ENCODE results near the gene ZNF511. TPM values are rescaled to one million over a fixed set of nuclear protein-coding genes. Genes with fewer than 3 reads are reported as not detected.

The ZNF511 gene
- total and polyA plus RNA-seq, 2 of the 4 experiments (the other 2 are of a cell fraction): 13.6 to 32.6 TPM

DNA sequence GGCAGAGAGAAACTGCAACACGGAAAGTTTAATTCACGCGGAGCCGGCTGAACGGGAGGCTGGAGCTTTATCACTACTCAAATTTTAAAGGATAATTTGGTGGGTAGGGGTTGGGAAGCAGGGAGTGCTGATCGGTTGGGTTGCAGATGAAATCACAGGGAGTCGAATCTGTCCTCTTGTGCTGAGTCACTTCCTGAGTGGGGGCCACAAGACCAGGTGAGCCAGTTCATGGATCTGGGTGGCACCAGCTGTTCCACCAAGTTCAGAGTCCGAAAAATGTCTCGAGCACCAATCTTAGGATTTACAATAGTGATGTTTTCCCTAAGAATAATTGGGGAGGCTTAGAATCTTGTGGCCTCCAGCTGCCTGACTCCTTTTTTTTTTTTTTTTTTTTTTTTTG, 34.8 kb downstream of the ZNF511 start:
- H2AK9ac ChIP-seq (replicated peaks; ENCODE audit: low read depth, low read length, poor library complexity): no peak overlapping the region
- no peak overlapping the region for H3K56ac ChIP-seq (ENCODE audit: extremely low read depth, insufficient read depth, low read length)
- no peak overlapping the region for H3K4ac ChIP-seq (ENCODE audit: low read depth, low read length)
- no peaks in the 10 kb centered on the region for H3K79me1 ChIP-seq (ENCODE audit: low read depth in 1 of 2, low read length in 2 of 2)
- no peak overlapping the region for H3K27ac ChIP-seq (ENCODE audit: insufficient read depth, low read length)
- no peaks in the 10 kb centered on the region for H3K36me3 ChIP-seq (ENCODE audit: control insufficient read depth, insufficient read depth, low read length)
- H3K4me1 ChIP-seq (ENCODE audit: control insufficient read depth, insufficient read depth, low read length): no peaks in the 10 kb centered on the region
- intact Hi-C loops (cut with micrococcal nuclease) (no loop called here), in situ Hi-C loops (cut with MboI; ENCODE audit: low sequenced_read_pairs) (no loop called here), dilution Hi-C loops (cut with HindIII; ENCODE audit: low sequenced_read_pairs, unreplicated experiment) (no loop called here)
- H3K4me3 ChIP-seq (ENCODE audit: insufficient read depth, low read depth, low read length): no peak overlapping the region
- no TSS peak for BruUV-seq (replicated peaks)
- no peak overlapping the region for H4K8ac ChIP-seq (ENCODE audit: low read depth in 2 of 2, low read length in 2 of 2)
- no peak overlapping the region for H3K14ac ChIP-seq (replicated peaks; ENCODE audit: low read depth, low read length)
- no peak overlapping the region for H4K5ac ChIP-seq (ENCODE audit: low read depth, low read length)
- no peak overlapping the region for H3K4me2 ChIP-seq (ENCODE audit: low read depth, low read length)
- POLR2A ChIA-PET (ENCODE audit: unreplicated experiment): no interaction called here
- H3K18ac ChIP-seq (ENCODE audit: low read depth, low read length): no peak overlapping the region
- CTCF ChIA-PET: no interaction called here
- H3K27me3 ChIP-seq (ENCODE audit: control insufficient read depth, insufficient read depth, low read length): peaks cover 20% of the 10 kb centered on the region
- no peak overlapping the region for H2BK5ac ChIP-seq (ENCODE audit: low read depth, low read length, poor library complexity, severe bottlenecking)
- DNase-seq: no peak
- H2AK5ac ChIP-seq (ENCODE audit: low read depth, low read length): no peak overlapping the region; the same call in 1 of the 2 replicates
- 20% methylated on average over 1 of the region's 9 CpGs; no CpG with 5 or more reads in 1 of the 2 experiments for WGBS, 2 experiments (ENCODE audit: extremely low coverage in 2 of 2, insufficient read length in 1 of 2)
- H2BK20ac ChIP-seq (ENCODE audit: low read depth, low read length): no peak overlapping the region
- H3K9ac ChIP-seq (ENCODE audit: low read depth, low read length): no peak overlapping the region
- H3K9me3 ChIP-seq (ENCODE audit: control insufficient read depth, insufficient read depth, low read length): no peaks in the 10 kb centered on the region
- H2BK120ac ChIP-seq (ENCODE audit: low read depth, low read length): no peak overlapping the region
- H4K20me1 ChIP-seq (ENCODE audit: insufficient read depth, low read length): no peaks in the 10 kb centered on the region
- TF ChIP-seq MAZ (IDR thresholded peaks at IDR 0.05; ENCODE audit: borderline replicate concordance, low read depth, low read length) (no peak), CHD1 (IDR thresholded peaks at IDR 0.05; ENCODE audit: low read depth, low read length) (no peak), RCOR1 (IDR thresholded peaks at IDR 0.05; ENCODE audit: insufficient replicate concordance, low read length) (no peak), FOS (IDR thresholded peaks at IDR 0.05; ENCODE audit: low read depth, low read length) (no peak), MXI1 (IDR thresholded peaks at IDR 0.05; ENCODE audit: borderline replicate concordance, low read depth, low read length) (no peak)
- TF ChIP-seq, protein P1, sequence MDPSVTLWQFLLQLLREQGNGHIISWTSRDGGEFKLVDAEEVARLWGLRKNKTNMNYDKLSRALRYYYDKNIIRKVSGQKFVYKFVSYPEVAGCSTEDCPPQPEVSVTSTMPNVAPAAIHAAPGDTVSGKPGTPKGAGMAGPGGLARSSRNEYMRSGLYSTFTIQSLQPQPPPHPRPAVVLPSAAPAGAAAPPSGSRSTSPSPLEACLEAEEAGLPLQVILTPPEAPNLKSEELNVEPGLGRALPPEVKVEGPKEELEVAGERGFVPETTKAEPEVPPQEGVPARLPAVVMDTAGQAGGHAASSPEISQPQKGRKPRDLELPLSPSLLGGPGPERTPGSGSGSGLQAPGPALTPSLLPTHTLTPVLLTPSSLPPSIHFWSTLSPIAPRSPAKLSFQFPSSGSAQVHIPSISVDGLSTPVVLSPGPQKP (IDR thresholded peaks at IDR 0.05; ENCODE audit: borderline replicate concordance, low read depth, low read length): no peak
- TF ChIP-seq, protein P2, sequence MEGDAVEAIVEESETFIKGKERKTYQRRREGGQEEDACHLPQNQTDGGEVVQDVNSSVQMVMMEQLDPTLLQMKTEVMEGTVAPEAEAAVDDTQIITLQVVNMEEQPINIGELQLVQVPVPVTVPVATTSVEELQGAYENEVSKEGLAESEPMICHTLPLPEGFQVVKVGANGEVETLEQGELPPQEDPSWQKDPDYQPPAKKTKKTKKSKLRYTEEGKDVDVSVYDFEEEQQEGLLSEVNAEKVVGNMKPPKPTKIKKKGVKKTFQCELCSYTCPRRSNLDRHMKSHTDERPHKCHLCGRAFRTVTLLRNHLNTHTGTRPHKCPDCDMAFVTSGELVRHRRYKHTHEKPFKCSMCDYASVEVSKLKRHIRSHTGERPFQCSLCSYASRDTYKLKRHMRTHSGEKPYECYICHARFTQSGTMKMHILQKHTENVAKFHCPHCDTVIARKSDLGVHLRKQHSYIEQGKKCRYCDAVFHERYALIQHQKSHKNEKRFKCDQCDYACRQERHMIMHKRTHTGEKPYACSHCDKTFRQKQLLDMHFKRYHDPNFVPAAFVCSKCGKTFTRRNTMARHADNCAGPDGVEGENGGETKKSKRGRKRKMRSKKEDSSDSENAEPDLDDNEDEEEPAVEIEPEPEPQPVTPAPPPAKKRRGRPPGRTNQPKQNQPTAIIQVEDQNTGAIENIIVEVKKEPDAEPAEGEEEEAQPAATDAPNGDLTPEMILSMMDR (conservative IDR thresholded peaks at IDR 0.05; ENCODE audit: low read depth, low read length): no peak
- peak overlapping the region; percentile 14 for H2AFZ ChIP-seq (replicated peaks; ENCODE audit: low read length, poor library complexity)
- no peak overlapping the region for H4K91ac ChIP-seq (ENCODE audit: insufficient read depth, low read depth, low read length)
- no peaks in the 10 kb centered on the region for H3K9me1 ChIP-seq (ENCODE audit: insufficient read depth, low read length)
- no peak overlapping the region for H2BK15ac ChIP-seq (ENCODE audit: low read depth, low read length)
- no peak for ATAC-seq (ENCODE audit: low read depth)
- no peak overlapping the region for H3K23ac ChIP-seq (ENCODE audit: low read depth, low read length)
